GM12891 (cell line): ENCODE data around the gene LUZP2.

Experiments
- DNase-seq: peaks from one replicate; pipeline ENCODE4 v3.0.0; 2011; ENCODE audit warnings: low spot score; ENCODE audit not compliant: insufficient read length
- FAIRE-seq: peaks from 2 replicates; lab custom pipeline; 2011; peaks lifted over from hg19 to GRCh38; lab: Jason Lieb, UNC
- PAX5 ChIP-seq: IDR thresholded peaks from 2 replicates; pipeline ENCODE4 v1.6.1; 2011; ENCODE audit warnings: low read length, moderate library complexity, mild to moderate bottlenecking; ENCODE audit not compliant: insufficient read depth, severe bottlenecking
- POLR2A ChIP-seq: IDR thresholded peaks from 2 replicates; pipeline ENCODE4 v1.6.1; 2011; ENCODE audit warnings: low read depth, low read length, control low read depth
- POLR2AphosphoS5 ChIP-seq: IDR thresholded peaks from 2 replicates; pipeline ENCODE4 v1.6.1; 2011; ENCODE audit warnings: low read depth, low read length, control low read depth
- POU2F2 ChIP-seq: IDR thresholded peaks from 2 replicates; pipeline ENCODE4 v1.6.1; 2011; ENCODE audit warnings: low read depth, mild to moderate bottlenecking, control low read depth, low read length, moderate library complexity
- SPI1 ChIP-seq: IDR thresholded peaks from 2 replicates; pipeline ENCODE4 v1.6.1; 2011; ENCODE audit warnings: low read depth, low read length, control low read depth
- TAF1 ChIP-seq: IDR thresholded peaks from 2 replicates; pipeline ENCODE4 v1.6.1; 2011; ENCODE audit warnings: low read depth, low read length, control low read depth

Gene LUZP2

DNA sequence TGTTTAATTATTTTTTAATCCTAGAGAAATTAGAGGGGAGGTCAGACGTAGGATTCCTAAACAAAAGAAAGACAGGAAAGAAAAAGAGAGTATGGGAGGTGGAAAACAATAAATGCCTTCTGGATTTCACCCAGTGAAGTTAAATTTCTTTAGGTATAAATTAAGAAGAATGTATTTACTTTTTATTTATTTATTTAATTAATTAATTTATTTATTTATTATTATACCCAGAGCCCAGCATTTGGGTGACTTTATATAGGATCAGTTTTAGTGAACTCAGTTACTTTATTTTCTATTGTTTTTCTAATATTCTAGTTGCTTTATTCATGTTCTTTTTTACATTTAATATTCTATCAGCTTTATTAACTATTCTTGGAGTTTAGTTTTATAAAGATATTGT, 551.8 kb downstream of the LUZP2 start:
- DNase-seq (no peak), FAIRE-seq (no peak)
- TF ChIP-seq POLR2A (no peak), SPI1 (no peak), TAF1 (no peak), PAX5 (no peak)

DNA sequence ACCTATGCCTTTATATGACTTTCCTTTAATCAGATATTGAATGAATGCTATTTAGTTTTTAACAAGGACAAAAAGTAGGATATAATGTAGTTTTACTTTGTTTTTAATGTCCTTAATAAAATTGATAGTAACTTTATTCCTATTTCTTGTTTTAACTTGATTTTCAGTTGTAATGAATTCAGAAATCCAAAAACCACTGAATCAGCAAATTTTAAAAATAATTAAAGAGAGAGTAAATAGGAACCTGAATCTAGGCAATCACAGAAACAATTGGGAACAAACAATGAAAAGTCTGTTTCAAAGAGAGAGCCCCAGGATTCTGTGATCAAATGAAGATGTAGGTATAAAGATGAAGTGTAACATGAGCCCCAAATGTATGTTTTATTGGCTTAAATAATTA, 556.0 kb downstream of the LUZP2 start:
- FAIRE-seq (no peak), DNase-seq (no peak)
- no peak for TF ChIP-seq PAX5

DNA sequence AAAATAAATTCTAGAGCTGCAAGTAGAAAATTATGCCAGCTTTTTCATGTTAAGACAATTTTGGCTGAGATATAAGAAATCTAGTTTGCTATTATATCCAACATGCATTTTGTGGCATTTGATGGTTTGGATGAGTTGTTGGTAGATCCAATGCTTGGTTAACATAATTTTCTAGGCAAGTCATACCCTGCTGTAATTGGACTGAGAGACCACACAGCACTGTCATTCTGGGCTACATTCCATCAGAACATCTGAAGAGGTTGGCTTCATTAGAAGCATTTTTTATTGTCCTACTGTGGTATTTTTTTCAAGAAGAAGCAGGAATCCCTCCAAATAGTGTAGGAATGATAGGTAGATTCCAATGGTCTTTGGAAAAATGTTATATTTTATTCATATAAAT, 561.0 kb downstream of the LUZP2 start:
- DNase-seq (no peak), FAIRE-seq (no peak)
- no peak for TF ChIP-seq TAF1
- TF ChIP-seq POLR2A: no peak
- TF ChIP-seq SPI1: no peak
- no peak for TF ChIP-seq PAX5

DNA sequence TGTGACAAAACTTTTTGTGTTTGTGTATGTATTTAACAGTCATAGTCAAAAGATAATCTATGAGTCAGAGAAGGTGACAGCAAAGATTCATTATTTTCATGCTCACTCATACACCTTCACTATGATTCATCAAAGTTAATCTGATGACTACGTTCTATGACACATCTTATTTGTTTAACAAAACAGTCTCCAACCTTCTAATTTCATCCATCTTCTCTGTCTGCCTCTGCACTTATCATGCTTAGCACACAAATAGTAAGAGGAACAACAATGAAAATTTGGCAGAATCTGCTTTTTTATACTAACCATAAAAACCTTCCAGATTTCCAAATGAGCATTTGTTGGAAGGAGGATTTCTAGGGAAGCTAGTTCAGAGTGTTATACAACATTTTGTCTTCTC, 568.9 kb downstream of the LUZP2 start:
- DNase-seq: no peak
- FAIRE-seq: no peak
- no peak for TF ChIP-seq POLR2A
- no peak for TF ChIP-seq POU2F2
- TF ChIP-seq POLR2AphosphoS5: no peak
- TF ChIP-seq TAF1: no peak
- TF ChIP-seq PAX5: no peak
- no peak for TF ChIP-seq SPI1

DNA sequence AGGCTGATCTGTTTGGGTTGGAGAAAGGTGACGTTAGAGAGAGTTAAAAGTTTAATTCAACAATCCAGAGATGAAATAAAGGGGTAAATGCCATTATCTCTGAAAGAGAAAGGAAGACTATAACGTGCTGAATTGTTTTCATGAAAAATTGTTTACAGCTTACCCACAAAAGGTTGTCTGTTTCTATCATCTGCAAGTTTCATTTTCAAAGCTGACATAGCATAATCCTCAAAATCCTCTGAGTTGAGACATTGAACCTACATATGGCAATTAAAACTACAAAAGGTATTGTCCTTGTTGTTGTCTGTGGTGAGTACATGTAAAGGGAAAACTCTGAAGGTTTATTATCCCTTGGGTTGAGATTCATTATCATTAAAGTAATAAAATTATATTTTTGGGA, 569.9 kb downstream of the LUZP2 start:
- TF ChIP-seq PAX5: no peak
- TF ChIP-seq POLR2A: no peak
- TF ChIP-seq SPI1: no peak
- no peak for TF ChIP-seq POU2F2
- no peak for TF ChIP-seq POLR2AphosphoS5
- TF ChIP-seq TAF1: no peak
- DNase-seq (no peak), FAIRE-seq (no peak)

DNA sequence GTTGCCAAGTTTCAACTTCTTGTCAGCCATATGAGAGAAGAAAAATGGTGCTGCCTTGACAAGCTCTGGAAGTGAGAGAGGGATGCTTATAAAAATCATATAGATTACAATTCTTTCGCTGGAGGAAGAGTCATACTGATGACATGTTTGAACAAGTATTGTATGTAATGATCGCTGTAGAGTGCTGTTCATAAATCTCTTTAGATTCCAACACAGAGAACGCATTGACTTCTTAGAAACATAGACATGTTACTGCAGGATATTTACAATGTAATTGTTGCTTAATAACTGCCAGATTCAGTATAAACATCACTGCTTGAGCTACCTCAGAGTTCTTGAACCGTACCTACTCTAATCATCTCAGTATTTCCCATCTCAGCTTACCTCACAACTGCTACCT, 571.6 kb downstream of the LUZP2 start:
- DNase-seq (no peak), FAIRE-seq (peak; percentile 20)
- TF ChIP-seq POLR2AphosphoS5 (no peak), POU2F2 (no peak), TAF1 (no peak)

DNA sequence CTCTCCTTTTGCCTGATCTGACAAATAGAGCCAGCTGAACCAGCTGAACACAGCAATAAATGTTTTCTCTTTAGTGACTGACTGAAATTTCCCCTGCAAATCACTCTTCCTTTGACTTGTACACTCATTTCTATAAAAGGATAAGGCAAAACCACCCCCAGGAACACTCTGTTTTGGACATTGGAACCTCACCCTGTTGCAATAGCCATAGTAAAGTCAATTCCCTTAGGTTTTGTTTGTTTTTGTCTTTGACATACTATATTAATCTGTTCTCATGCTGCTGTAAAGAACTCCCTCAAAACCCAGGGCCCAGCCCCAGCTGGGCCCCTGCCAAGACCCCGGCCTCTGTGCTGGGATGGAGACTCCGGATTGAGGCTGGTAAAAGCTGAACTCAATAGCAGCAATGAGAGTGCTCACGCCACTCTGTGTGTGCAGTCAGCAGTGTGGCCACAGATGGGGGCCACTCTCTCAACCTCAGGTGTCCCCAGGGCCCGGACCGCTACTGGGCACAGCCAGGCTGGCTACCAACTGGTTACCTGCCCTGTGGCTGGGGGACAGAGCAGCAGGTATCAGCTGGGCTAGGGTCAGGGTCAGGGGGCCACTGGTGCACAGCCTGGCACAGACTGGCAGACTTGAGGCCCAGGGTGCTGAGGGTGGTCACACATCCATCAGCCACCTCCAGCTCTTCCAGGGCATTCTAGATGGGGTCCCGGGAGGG, 597.4 kb downstream of the LUZP2 start:
- DNase-seq (no peak), FAIRE-seq (no peak)
- TF ChIP-seq TAF1: no peak
- no peak for TF ChIP-seq POU2F2
- no peak for TF ChIP-seq POLR2A
- no peak for TF ChIP-seq SPI1
- TF ChIP-seq PAX5: no peak
- TF ChIP-seq POLR2AphosphoS5: no peak

DNA sequence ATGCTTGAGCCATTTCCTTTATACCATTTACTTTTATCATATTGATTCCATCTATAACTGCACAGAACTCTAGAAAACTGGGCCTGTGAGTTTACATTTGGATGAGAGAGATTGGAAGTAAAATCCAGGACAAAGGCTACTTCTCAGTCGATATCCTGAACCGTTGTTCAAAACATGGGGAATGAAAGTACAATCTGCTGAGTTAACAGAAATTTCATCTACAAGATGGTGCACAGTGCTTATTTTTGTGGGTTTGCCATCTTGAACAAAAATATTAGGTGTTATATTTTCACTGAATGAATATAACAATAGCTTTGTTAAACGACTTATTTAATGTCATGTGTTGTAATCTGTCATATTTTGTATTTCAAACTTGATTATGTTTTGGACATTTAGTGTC, 622.6 kb downstream of the LUZP2 start:
- FAIRE-seq: no peak
- TF ChIP-seq TAF1 (no peak), PAX5 (no peak), POLR2AphosphoS5 (no peak), POLR2A (no peak), SPI1 (no peak), POU2F2 (no peak)
- no peak for DNase-seq
